Smooth muscle cell (in vitro differentiated cells): ENCODE data around the gene SART3. TPM values are rescaled to one million over a fixed set of nuclear protein-coding genes. Genes with fewer than 3 reads are reported as not detected.

Experiments used
- DNase-seq: peaks from one replicate; lab custom pipeline; 2025; ENCODE audit not compliant: unreplicated experiment; lab: John Stamatoyannopoulos, UW
- H2AFZ ChIP-seq: fragments of 200-600 bp; sonication (generic); 2 replicates; pipeline ENCODE4 v1.6.0; 2016; ENCODE audit warnings: antibody characterized with exemption, low read depth, mild to moderate bottlenecking
- H3F3A ChIP-seq: fragments of 200-600 bp; sonication (generic); 2 replicates; pipeline ENCODE4 v1.6.0; 2017; ENCODE audit warnings: antibody characterized with exemption, low read depth
- H3K27ac ChIP-seq: fragments of 200-600 bp; sonication (generic); 2 replicates; pipeline ENCODE4 v1.5.1; 2016; ENCODE audit warnings: low read depth, mild to moderate bottlenecking
- H3K27me3 ChIP-seq: fragments of 200-600 bp; sonication (generic); 2 replicates; pipeline ENCODE4 v1.6.1; 2016; ENCODE audit warnings: low read depth, mild to moderate bottlenecking
- H3K36me3 ChIP-seq: fragments of 200-600 bp; sonication (generic); 2 replicates; pipeline ENCODE4 v1.5.1; 2016; ENCODE audit warnings: low read depth
- H3K4me1 ChIP-seq: fragments of 200-600 bp; sonication (generic); 2 replicates; pipeline ENCODE4 v1.5.1; 2016; ENCODE audit warnings: low read depth
- H3K4me2 ChIP-seq: fragments of 200-600 bp; sonication (generic); 2 replicates; pipeline ENCODE4 v1.6.0; 2016; ENCODE audit warnings: mild to moderate bottlenecking
- H3K4me3 ChIP-seq: fragments of 200-600 bp; sonication (generic); 2 replicates; pipeline ENCODE4 v1.5.1; 2016; ENCODE audit warnings: mild to moderate bottlenecking
- H3K79me2 ChIP-seq: fragments of 200-600 bp; sonication (generic); 2 replicates; pipeline ENCODE4 v1.6.0; 2016; ENCODE audit warnings: low read depth, mild to moderate bottlenecking
- H3K9ac ChIP-seq: fragments of 200-600 bp; sonication (generic); 2 replicates; pipeline ENCODE4 v1.6.0; 2016; ENCODE audit warnings: low read depth
- H3K9me3 ChIP-seq: fragments of 200-600 bp; sonication (generic); replicated peaks from 2 replicates; pipeline ENCODE4 v1.5.1; 2016; ENCODE audit warnings: low read depth
- H4K20me1 ChIP-seq: fragments of 200-600 bp; sonication (generic); 2 replicates; pipeline ENCODE4 v1.6.0; 2016; ENCODE audit warnings: low read depth
- WGBS: methylation state at CpG from one replicate; pipeline ENCODE4 v1.1.7; 2016; ENCODE audit warnings: low lambda C conversion rate; 5-methylcytosine and 5-hydroxymethylcytosine counted together
- polyA plus RNA-seq: library from polyadenylated mRNA; unstranded; fragments of >200 nt; fragmentation: Nextera tagmentation; extraction: Ambion mirVana; gene quantifications from 2 replicates; pipeline ENCODE4 v1.2.1, GENCODE V29; 2016
- total RNA-seq: library from RNA; depleted of rRNA; stranded (reverse); fragments of >200 nt; gene quantifications from 2 replicates; pipeline ENCODE4 v1.2.3, GENCODE V29; 2014
- TF ChIP-seq, protein P1 (sequence below): fragments of 200-600 bp; sonication (generic); IDR thresholded peaks from 2 replicates; pipeline ENCODE4 v1.5.1; 2017; ENCODE audit warnings: borderline replicate concordance, mild to moderate bottlenecking, antibody characterized with exemption; ENCODE audit not compliant: insufficient read depth, poor library complexity, severe bottlenecking

Gene SART3
- total and polyA plus RNA-seq, 2 experiments from 2014 or later, result 22.7 to 94.5 TPM

- Histone ChIP-seq H3K36me3 (peaks cover 11% of the 10 kb centered on the region), H3K27ac (no peak overlapping the region), H3K4me2 (no peak overlapping the region), H2AFZ (no peak overlapping the region), H3F3A (peaks cover 14% of the 10 kb centered on the region), H3K4me3 (no peak overlapping the region), H3K79me2 (peaks cover 22% of the 10 kb centered on the region), H3K4me1 (peaks cover under 1% of the 10 kb centered on the region), H3K9me3 (no peaks in the 10 kb centered on the region), H3K9ac (no peak overlapping the region), H4K20me1 (peaks cover 9% of the 10 kb centered on the region), H3K27me3 (no peaks in the 10 kb centered on the region)
- no peak for DNase-seq
- TF ChIP-seq, protein P1, sequence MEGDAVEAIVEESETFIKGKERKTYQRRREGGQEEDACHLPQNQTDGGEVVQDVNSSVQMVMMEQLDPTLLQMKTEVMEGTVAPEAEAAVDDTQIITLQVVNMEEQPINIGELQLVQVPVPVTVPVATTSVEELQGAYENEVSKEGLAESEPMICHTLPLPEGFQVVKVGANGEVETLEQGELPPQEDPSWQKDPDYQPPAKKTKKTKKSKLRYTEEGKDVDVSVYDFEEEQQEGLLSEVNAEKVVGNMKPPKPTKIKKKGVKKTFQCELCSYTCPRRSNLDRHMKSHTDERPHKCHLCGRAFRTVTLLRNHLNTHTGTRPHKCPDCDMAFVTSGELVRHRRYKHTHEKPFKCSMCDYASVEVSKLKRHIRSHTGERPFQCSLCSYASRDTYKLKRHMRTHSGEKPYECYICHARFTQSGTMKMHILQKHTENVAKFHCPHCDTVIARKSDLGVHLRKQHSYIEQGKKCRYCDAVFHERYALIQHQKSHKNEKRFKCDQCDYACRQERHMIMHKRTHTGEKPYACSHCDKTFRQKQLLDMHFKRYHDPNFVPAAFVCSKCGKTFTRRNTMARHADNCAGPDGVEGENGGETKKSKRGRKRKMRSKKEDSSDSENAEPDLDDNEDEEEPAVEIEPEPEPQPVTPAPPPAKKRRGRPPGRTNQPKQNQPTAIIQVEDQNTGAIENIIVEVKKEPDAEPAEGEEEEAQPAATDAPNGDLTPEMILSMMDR, result no peak
- WGBS, result 98% methylated on average over 3 of the region's 3 CpGs
Observed at GRCh38 chr12:108565146-108565545, 4.2 kb upstream of the SART3 start.

GRCh38 chr12:108564724-108565123 is 3.8 kb upstream of the SART3 start:
- no peak for DNase-seq
- TF ChIP-seq, protein P1, result peak; percentile 1
- Histone ChIP-seq H3K27me3 (no peaks in the 10 kb centered on the region), H3K4me1 (peaks cover 5% of the 10 kb centered on the region), H3K9ac (no peak overlapping the region), H3K4me2 (no peak overlapping the region), H4K20me1 (peaks cover 13% of the 10 kb centered on the region), H3F3A (peaks cover 12% of the 10 kb centered on the region), H2AFZ (no peak overlapping the region), H3K79me2 (peaks cover 26% of the 10 kb centered on the region), H3K4me3 (no peak overlapping the region), H3K27ac (no peak overlapping the region), H3K36me3 (peaks cover 11% of the 10 kb centered on the region), H3K9me3 (no peaks in the 10 kb centered on the region)

GRCh38 chr12:108563804-108564151 is 2.8 kb upstream of the SART3 start:
- Histone ChIP-seq H3K4me1 (peaks cover 7% of the 10 kb centered on the region), H3K9me3 (no peaks in the 10 kb centered on the region), H3F3A (peaks cover 10% of the 10 kb centered on the region), H3K4me2 (peak overlapping the region; percentile 94), H3K79me2 (peaks cover 36% of the 10 kb centered on the region), H2AFZ (no peak overlapping the region), H3K4me3 (peak overlapping the region; percentile 81), H4K20me1 (peaks cover 21% of the 10 kb centered on the region), H3K27ac (peak overlapping the region; percentile 90), H3K36me3 (peaks cover 11% of the 10 kb centered on the region), H3K27me3 (no peaks in the 10 kb centered on the region), H3K9ac (no peak overlapping the region)
- WGBS, result 0% methylated on average over 1 of the region's 1 CpG
- TF ChIP-seq, protein P1, result no peak
- no peak for DNase-seq

DNA sequence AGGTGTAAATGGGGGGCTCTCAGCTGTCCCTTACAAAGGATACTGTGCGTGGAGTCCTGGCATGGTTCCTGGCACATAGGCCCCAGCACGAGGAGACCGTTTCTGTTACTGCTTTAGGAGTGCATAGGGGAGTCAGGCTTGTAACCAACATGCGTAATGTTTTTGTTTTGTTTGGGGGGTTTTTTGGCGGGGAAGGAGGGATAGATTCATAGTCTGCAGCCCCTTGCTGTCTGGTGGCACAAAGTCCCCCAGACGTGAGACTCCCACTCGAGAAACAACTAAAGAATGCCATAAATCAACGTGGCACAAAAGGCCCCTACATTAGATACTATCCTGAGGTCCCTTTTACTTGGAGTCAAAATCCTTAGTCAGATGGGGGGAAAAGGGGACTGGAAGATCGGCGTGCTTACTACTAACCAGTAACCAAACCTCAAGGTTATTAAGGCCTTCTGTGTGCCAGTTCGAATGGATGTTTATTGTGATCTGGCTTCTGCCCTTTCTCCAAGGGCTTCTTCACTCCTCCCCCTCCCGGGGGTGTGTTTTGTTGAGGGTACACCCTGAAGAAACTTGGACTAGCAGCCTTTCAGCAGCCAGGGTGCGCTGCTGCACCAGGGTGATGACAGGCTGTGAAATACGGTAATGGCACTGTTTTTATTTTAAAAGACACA is 2.3 kb upstream of the SART3 start:
- Histone ChIP-seq H3K4me2 (peak overlapping the region; percentile 94), H3K27me3 (no peaks in the 10 kb centered on the region), H2AFZ (no peak overlapping the region), H4K20me1 (peaks cover 26% of the 10 kb centered on the region), H3K36me3 (peaks cover 7% of the 10 kb centered on the region), H3K4me3 (peak overlapping the region; percentile 81), H3K9me3 (no peaks in the 10 kb centered on the region), H3K4me1 (peaks cover 7% of the 10 kb centered on the region), H3K27ac (peak overlapping the region; percentile 90), H3K9ac (peak overlapping the region; percentile 88), H3F3A (peaks cover 4% of the 10 kb centered on the region), H3K79me2 (peaks cover 41% of the 10 kb centered on the region)
- TF ChIP-seq, protein P1, result peak; percentile 80
- DNase-seq, result peak; percentile 26
- 4% methylated on average over 14 of the region's 14 CpGs for WGBS
